Colonic mucosa (tissue), 4 donors: ENCODE results near the gene FCN3. TPM values are rescaled to one million over a fixed set of nuclear protein-coding genes. Genes with fewer than 3 reads are reported as not detected.

Experiments used
- DNase-seq: peaks from one replicate; pipeline ENCODE4 v3.0.0-alpha.2; 2020
- H3K27ac ChIP-seq: fragments of 200-600 bp; one replicate; pipeline ENCODE4 v1.8.0; 2021
- H3K27me3 ChIP-seq: fragments of 200-600 bp; one replicate; pipeline ENCODE4 v1.8.0; 2021
- H3K36me3 ChIP-seq: fragments of 200-600 bp; one replicate; pipeline ENCODE4 v1.8.0; 2021
- H3K4me1 ChIP-seq: fragments of 200-600 bp; one replicate; pipeline ENCODE4 v1.8.0; 2021; ENCODE audit warnings: mild to moderate bottlenecking
- H3K4me3 ChIP-seq: fragments of 200-600 bp; one replicate; pipeline ENCODE4 v1.8.0; 2021
- H3K9ac ChIP-seq, 2 donors: one replicate each; pipeline ENCODE4 v1.7.0; 2013; ENCODE audit warnings: control low read depth in 2 of 2, low read depth in 2 of 2, low read length in 2 of 2
- H3K9me3 ChIP-seq: fragments of 200-600 bp; one replicate; pipeline ENCODE4 v1.8.0; 2021
- CTCF ChIP-seq: fragments of 200-600 bp; IDR thresholded peaks from one replicate; pipeline ENCODE4 v1.8.0; 2022; ENCODE audit warnings: antibody characterized with exemption, mild to moderate bottlenecking
- intact Hi-C: fragments of 100-400 bp; cut with DNase I; formaldehyde crosslinking; loops from one replicate; pipeline ENCODE4 v1.14.1; 2022
- total RNA-seq, 2 donors: library from RNA; stranded (reverse); fragmentation: NEBNext Ultra II Directional in 1 of 2; extraction: Animal tissue kit (Norgen Biotek cat#: 25700) in 1 of 2; gene quantifications; one replicate each; pipeline ENCODE4 v1.2.1, GENCODE V29; 2021
- donor health status: healthy.
- donor health status: DM: no; HTN: no; CAD: no.
- donor health status: DM: no; HTN: no; CAD: no.

FCN3 gene
- total RNA-seq, 2 donors from 2014 or later, result 0.42 to 1.5 TPM

GRCh38 chr1:27380224-27380623, 5.6 kb upstream of the FCN3 start:
- TF ChIP-seq CTCF, result no peak
- DNase-seq, result no peak
- intact Hi-C loops, result no loop called here

GRCh38 chr1:27379564-27380122, 5.0 kb upstream of the FCN3 start:
- H3K9me3 ChIP-seq, result no peaks in the 10 kb centered on the region
- H3K9ac ChIP-seq, result no peak overlapping the region
- no peaks in the 10 kb centered on the region for H3K36me3 ChIP-seq
- DNase-seq, result no peak
- no peaks in the 10 kb centered on the region for H3K4me1 ChIP-seq
- H3K4me3 ChIP-seq, result no peak overlapping the region
- no peak for TF ChIP-seq CTCF
- H3K27me3 ChIP-seq, result no peaks in the 10 kb centered on the region
- H3K27ac ChIP-seq, result no peak overlapping the region
- intact Hi-C loops, result no loop called here

More at GRCh38 chr1:27380224-27380623, 5.6 kb upstream of the FCN3 start:
- Histone ChIP-seq H3K27ac (no peak overlapping the region), H3K9ac (no peak overlapping the region), H3K36me3 (no peaks in the 10 kb centered on the region), H3K27me3 (no peaks in the 10 kb centered on the region), H3K9me3 (no peaks in the 10 kb centered on the region), H3K4me3 (no peak overlapping the region), H3K4me1 (no peaks in the 10 kb centered on the region)

GRCh38 chr1:27377760-27378495, 3.3 kb upstream of the FCN3 start:
- no peaks in the 10 kb centered on the region for H3K9me3 ChIP-seq
- no peak overlapping the region for H3K9ac ChIP-seq
- H3K36me3 ChIP-seq, result no peaks in the 10 kb centered on the region
- no peaks in the 10 kb centered on the region for H3K27me3 ChIP-seq
- no peak overlapping the region for H3K4me3 ChIP-seq
- H3K4me1 ChIP-seq, result no peaks in the 10 kb centered on the region
- no peak overlapping the region for H3K27ac ChIP-seq
- TF ChIP-seq CTCF, result no peak
- intact Hi-C loops, result no loop called here
- DNase-seq, result no peak

GRCh38 chr1:27372808-27373690, 1.6 kb downstream of the FCN3 start:
- Histone ChIP-seq H3K27ac (no peak overlapping the region), H3K27me3 (no peaks in the 10 kb centered on the region), H3K4me1 (no peaks in the 10 kb centered on the region), H3K9me3 (no peaks in the 10 kb centered on the region), H3K9ac (no peak overlapping the region), H3K36me3 (no peaks in the 10 kb centered on the region), H3K4me3 (no peak overlapping the region)
- intact Hi-C loops, result no loop called here
- DNase-seq, result no peak
- TF ChIP-seq CTCF, result no peak

- no peak for TF ChIP-seq CTCF
- Histone ChIP-seq H3K9me3 (no peaks in the 10 kb centered on the region), H3K36me3 (no peaks in the 10 kb centered on the region), H3K4me3 (no peak overlapping the region), H3K27me3 (no peaks in the 10 kb centered on the region), H3K27ac (no peak overlapping the region), H3K9ac (no peak overlapping the region), H3K4me1 (peaks cover under 1% of the 10 kb centered on the region)
- intact Hi-C loops, result no loop called here
- no peak for DNase-seq
These were observed 2.4 kb downstream of the FCN3 start for GRCh38 chr1:27372022-27372807.
